GM12878 (cell line): ENCODE measurements around the gene MARCHF11.

Experiments used
- BMI1 ChIP-seq: fragments of 450-650 bp; IDR thresholded peaks from 2 replicates; pipeline ENCODE4 v1.6.1; 2016; ENCODE audit warnings: mild to moderate bottlenecking, moderate library complexity, borderline replicate concordance
- CEBPB ChIP-seq, 2 experiments: fragments of 150-350 bp in 1 of 2; IDR thresholded peaks; 2 replicates each; pipeline ENCODE4 v1.6.1; 2012 to 2014; ENCODE audit warnings: low read depth in 2 of 2, low read length in 2 of 2, borderline replicate concordance in 1 of 2, inconsistent platforms in 1 of 2
- CREB1 ChIP-seq: IDR thresholded peaks from 2 replicates; pipeline ENCODE4 v1.6.1; 2012; ENCODE audit warnings: low read depth, mild to moderate bottlenecking, inconsistent platforms
- CREM ChIP-seq: IDR thresholded peaks from 2 replicates; pipeline ENCODE4 v1.6.1; 2014; ENCODE audit warnings: antibody characterized with exemption, low read depth
- CTCF ChIP-seq, 3 experiments: IDR thresholded peaks in 2 of 3; conservative IDR thresholded peaks in 1 of 3; 2 replicates each; pipeline ENCODE4 v1.5.1; 2011; ENCODE audit warnings: low read depth in 3 of 3, low read length in 3 of 3, mild to moderate bottlenecking in 3 of 3, control low read depth in 2 of 3, moderate library complexity in 2 of 3, inconsistent platforms in 1 of 3, mixed read lengths in 1 of 3; ENCODE audit not compliant: control insufficient read depth in 2 of 3, insufficient read depth in 1 of 3; ENCODE audit errors: extremely low read depth in 1 of 3
- EP300 ChIP-seq, 2 experiments: fragments of 150-350 bp in 1 of 2; IDR thresholded peaks; 2 replicates each; pipeline ENCODE4 v1.6.1; 2011 to 2012; ENCODE audit warnings: low read depth in 2 of 2, low read length in 2 of 2, borderline replicate concordance in 1 of 2, improper control_type of control experiment in 1 of 2, inconsistent platforms in 1 of 2; ENCODE audit not compliant: control insufficient read depth in 1 of 2
- IKZF1 ChIP-seq: fragments of 450-650 bp; conservative IDR thresholded peaks from 2 replicates; pipeline ENCODE4 v1.6.1; 2017; ENCODE audit warnings: antibody characterized with exemption, mild to moderate bottlenecking
- MAX ChIP-seq: IDR thresholded peaks from 2 replicates; pipeline ENCODE4 v1.6.1; 2012; ENCODE audit warnings: low read depth, low read length, improper control_type of control experiment
- POLR2A ChIP-seq: IDR thresholded peaks from 2 replicates; pipeline ENCODE4 v1.6.1; 2011; ENCODE audit warnings: low read depth, mild to moderate bottlenecking, low read length
- POLR2AphosphoS5 ChIP-seq: IDR thresholded peaks from 2 replicates; pipeline ENCODE4 v1.6.1; 2011; ENCODE audit warnings: mild to moderate bottlenecking, low read length, inconsistent platforms
- RUNX3 ChIP-seq: IDR thresholded peaks from 2 replicates; pipeline ENCODE4 v1.6.1; 2012; ENCODE audit warnings: low read length, inconsistent platforms
- ZNF217 ChIP-seq: fragments of 450-650 bp; IDR thresholded peaks from 2 replicates; pipeline ENCODE4 v1.6.1; 2017; ENCODE audit warnings: antibody characterized with exemption, mild to moderate bottlenecking
- TF ChIP-seq, protein P1 (sequence below): IDR thresholded peaks from 2 replicates; pipeline ENCODE4 v1.6.1; 2012; ENCODE audit warnings: mild to moderate bottlenecking, low read depth, low read length
- TF ChIP-seq, protein P2 (sequence below): fragments of 450-650 bp; IDR thresholded peaks from 2 replicates; pipeline ENCODE4 v1.6.1; 2017; ENCODE audit warnings: mild to moderate bottlenecking, moderate library complexity

- TF ChIP-seq, protein P1, sequence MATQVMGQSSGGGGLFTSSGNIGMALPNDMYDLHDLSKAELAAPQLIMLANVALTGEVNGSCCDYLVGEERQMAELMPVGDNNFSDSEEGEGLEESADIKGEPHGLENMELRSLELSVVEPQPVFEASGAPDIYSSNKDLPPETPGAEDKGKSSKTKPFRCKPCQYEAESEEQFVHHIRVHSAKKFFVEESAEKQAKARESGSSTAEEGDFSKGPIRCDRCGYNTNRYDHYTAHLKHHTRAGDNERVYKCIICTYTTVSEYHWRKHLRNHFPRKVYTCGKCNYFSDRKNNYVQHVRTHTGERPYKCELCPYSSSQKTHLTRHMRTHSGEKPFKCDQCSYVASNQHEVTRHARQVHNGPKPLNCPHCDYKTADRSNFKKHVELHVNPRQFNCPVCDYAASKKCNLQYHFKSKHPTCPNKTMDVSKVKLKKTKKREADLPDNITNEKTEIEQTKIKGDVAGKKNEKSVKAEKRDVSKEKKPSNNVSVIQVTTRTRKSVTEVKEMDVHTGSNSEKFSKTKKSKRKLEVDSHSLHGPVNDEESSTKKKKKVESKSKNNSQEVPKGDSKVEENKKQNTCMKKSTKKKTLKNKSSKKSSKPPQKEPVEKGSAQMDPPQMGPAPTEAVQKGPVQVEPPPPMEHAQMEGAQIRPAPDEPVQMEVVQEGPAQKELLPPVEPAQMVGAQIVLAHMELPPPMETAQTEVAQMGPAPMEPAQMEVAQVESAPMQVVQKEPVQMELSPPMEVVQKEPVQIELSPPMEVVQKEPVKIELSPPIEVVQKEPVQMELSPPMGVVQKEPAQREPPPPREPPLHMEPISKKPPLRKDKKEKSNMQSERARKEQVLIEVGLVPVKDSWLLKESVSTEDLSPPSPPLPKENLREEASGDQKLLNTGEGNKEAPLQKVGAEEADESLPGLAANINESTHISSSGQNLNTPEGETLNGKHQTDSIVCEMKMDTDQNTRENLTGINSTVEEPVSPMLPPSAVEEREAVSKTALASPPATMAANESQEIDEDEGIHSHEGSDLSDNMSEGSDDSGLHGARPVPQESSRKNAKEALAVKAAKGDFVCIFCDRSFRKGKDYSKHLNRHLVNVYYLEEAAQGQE = no peak
- TF ChIP-seq ZNF217 = no peak
- no peak for TF ChIP-seq CREB1
- TF ChIP-seq BMI1 = no peak
- no peak for TF ChIP-seq CTCF (IDR thresholded peaks at IDR 0.05 in 2 of 3, conservative IDR thresholded peaks at IDR 0.05 in 1 of 3; ENCODE audit: control insufficient read depth in 2 of 3, extremely low read depth in 1 of 3, insufficient read depth in 1 of 3, low read depth in 3 of 3, low read length in 3 of 3)
- TF ChIP-seq POLR2A = no peak
- no peak for TF ChIP-seq CREM
- no peak for TF ChIP-seq POLR2AphosphoS5
- TF ChIP-seq, protein P2, sequence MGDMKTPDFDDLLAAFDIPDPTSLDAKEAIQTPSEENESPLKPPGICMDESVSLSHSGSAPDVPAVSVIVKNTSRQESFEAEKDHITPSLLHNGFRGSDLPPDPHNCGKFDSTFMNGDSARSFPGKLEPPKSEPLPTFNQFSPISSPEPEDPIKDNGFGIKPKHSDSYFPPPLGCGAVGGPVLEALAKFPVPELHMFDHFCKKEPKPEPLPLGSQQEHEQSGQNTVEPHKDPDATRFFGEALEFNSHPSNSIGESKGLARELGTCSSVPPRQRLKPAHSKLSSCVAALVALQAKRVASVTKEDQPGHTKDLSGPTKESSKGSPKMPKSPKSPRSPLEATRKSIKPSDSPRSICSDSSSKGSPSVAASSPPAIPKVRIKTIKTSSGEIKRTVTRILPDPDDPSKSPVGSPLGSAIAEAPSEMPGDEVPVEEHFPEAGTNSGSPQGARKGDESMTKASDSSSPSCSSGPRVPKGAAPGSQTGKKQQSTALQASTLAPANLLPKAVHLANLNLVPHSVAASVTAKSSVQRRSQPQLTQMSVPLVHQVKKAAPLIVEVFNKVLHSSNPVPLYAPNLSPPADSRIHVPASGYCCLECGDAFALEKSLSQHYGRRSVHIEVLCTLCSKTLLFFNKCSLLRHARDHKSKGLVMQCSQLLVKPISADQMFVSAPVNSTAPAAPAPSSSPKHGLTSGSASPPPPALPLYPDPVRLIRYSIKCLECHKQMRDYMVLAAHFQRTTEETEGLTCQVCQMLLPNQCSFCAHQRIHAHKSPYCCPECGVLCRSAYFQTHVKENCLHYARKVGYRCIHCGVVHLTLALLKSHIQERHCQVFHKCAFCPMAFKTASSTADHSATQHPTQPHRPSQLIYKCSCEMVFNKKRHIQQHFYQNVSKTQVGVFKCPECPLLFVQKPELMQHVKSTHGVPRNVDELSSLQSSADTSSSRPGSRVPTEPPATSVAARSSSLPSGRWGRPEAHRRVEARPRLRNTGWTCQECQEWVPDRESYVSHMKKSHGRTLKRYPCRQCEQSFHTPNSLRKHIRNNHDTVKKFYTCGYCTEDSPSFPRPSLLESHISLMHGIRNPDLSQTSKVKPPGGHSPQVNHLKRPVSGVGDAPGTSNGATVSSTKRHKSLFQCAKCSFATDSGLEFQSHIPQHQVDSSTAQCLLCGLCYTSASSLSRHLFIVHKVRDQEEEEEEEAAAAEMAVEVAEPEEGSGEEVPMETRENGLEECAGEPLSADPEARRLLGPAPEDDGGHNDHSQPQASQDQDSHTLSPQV = no peak
- no peak for TF ChIP-seq IKZF1
- TF ChIP-seq MAX = no peak
- no peak for TF ChIP-seq EP300 (IDR thresholded peaks at IDR 0.05; ENCODE audit: borderline replicate concordance in 1 of 2, control insufficient read depth in 1 of 2, low read depth in 2 of 2, low read length in 2 of 2)
- TF ChIP-seq RUNX3 = no peak
- TF ChIP-seq CEBPB (IDR thresholded peaks at IDR 0.05; ENCODE audit: borderline replicate concordance in 1 of 2, low read depth in 2 of 2, low read length in 2 of 2) = no peak
These were observed 113.8 kb downstream of the MARCHF11 start for GRCh38 chr5:16065831-16066230.
